CD4-positive, alpha-beta T cell treated with Interleukin-6 for 4 hours (primary cell): ENCODE data around the gene CDC40.
"Not testable (repeated sequence)": the region's sequence is repeated elsewhere in the genome, so short reads cannot be mapped to it uniquely, and the experiment has no call there.

Experiments
- DNase-seq: peaks from one replicate; pipeline ENCODE4 v3.0.0-alpha.2; 2020; ENCODE audit warnings: mixed read lengths

Gene CDC40

DNA sequence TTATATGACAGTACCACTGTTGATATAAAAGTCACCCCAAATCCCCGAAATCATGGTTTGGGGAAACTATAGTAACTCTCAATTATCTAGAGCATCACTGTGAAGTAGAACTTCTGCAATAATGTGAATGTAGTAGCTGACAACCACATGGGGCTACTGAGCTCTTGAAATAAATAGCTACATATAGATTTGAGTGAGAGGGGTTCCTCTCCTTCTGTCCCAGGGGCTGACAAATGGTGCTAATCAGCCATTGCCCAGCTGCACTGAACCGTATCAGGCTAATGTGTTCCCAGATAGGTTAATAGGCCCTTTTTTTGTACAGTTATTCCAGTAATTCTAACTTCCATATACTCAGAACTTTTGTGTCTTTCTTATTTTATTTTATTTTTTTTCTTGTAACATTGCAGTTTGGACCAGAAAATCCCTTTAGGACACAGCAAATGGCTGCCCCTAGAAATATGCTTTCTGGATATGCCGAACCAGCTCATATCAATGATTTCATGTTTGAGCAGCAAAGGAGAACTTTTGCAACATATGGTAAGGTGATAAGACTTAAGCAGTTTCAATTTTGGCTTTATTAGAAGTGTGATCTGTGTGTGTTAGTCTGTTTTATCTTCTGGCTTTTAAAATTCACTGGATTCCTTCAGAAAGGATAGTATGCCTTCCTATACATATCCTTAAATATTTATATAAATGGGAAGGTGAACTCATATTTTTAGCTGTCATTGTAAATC, 21.1 kb downstream of the CDC40 start:
- no peak for DNase-seq

DNA sequence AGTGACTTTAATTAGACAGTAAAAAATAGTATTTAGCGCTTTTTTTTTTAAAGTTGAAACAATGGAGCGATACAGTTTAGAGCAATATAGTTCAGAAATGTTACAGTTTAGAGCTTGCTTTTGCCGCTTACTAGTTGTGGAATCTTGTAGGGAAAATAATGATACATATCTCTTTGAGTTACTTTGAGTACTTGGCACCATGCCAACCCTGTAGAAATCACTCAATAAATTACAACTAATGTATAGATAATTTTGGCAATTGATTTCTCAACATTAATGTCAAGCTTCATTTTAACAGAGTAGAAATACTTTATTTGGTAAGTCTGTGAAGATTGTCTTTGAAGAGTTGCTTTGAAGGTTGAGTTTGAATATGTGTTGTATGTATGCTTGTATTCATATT, 27.4 kb downstream of the CDC40 start:
- DNase-seq: no peak

DNA sequence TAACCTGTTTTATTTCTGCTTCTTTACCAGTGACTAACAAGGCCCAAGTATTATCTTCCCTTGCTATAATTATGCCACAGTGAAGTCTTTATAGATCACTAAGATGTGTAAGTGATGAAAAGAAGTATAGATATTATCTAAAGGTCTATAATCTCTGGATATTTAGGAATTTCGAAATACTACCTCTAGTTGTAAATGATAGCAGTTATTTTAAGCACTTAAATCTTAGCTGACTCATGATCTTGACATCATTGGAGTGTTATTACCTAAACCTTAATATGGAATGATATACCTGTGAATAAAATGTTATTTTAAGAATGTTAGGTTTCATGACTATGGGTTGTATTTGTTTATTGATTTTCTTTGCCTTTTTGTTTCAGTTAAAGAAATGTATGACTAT, 31.5 kb downstream of the CDC40 start:
- DNase-seq: no peak

DNA sequence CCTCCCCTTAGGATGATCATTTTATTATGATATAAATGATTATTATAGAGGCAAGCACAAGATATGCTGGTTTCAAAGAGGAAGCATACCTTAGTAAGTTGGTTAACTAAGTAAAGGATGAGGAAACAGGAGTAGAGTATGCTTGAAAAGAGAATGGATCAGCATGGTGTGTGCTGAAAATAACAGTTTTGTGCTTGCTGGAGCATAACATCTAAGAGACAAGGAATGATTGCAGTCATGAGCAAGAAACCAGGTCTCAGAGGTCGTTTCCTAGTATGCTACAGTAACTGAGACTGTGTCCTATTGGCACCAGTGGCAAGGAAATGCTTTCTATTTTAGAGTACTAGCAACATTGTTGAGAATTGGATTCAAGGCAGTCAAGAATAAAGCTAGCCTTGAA, 34.1 kb downstream of the CDC40 start:
- DNase-seq: no peak

DNA sequence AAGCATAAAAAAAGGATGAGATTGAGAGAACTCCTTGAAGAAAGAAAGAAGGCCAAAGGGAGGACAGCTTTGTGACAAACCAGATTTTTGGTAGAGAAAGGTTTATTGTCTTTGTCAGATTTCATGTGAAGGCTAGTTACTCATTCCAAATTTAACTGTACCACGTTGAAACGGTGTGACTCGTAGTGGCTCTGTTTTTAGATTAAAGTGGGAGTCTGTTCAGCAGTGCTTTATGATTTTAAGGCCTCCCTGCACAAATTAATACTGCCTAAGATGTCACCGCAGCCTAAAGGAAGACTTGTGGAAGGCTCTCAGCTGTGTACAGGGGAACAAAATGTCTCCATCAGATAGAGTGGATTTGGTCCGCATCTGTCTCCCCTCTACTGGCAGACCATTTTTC, 35.9 kb downstream of the CDC40 start:
- DNase-seq: no peak

DNA sequence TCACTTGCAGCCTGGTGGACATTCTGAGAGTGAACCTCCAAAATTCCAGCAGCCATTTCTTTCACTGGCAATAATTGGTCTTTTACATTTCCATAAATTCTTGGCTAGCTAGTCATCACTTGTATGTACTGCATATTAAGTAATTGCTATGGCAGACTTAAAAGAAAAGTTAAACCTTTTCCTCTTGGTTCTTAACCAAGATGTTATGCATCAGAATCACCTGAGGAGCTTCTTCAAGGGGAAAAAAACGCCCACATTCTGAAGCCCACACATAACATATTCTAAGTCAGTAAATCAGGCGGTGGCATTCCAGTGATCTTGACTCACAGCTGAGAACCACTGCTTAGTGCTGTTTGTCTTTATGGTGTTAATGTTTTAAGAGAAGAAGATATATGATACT, 37.0 kb downstream of the CDC40 start:
- DNase-seq: no peak

DNA sequence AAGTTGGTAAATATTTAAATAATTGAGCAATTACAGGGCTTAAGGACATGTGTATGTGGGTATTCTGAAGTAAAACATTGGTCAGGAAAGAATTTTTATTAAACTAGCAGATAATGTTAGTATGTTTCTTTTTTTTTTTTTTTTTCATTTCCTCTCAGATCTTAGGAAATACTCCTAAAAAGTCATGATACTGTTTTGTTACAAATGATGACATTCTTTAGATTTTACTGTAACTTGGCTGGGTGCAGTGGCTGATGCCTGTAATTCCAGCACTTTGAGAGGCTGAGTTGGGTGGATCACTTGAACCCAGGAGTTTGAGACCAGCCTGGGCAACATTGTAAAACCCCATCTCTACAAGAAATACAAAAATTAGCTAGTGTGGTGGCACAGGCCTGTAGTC, 41.5 kb downstream of the CDC40 start:
- DNase-seq: no peak

DNA sequence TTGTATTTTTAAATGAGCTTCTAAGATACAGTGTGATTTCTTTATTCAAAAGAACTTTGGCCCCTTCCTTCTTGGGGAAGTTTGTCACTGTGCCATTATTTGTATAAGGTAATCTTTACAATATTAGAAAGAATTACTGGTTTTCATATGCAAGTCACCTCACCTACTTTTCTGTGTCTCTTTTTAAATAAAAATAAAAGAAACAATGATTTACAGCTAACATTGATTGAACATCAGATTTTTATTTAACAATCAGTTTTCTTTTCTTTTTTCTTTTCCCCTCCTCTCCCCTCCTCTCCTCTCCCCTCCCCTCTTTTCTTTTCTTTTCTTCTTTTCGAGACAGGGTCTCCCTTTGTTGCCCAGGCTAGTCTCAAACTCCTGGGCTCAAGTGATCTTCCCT, 46.0 kb downstream of the CDC40 start:
- no peak for DNase-seq

DNA sequence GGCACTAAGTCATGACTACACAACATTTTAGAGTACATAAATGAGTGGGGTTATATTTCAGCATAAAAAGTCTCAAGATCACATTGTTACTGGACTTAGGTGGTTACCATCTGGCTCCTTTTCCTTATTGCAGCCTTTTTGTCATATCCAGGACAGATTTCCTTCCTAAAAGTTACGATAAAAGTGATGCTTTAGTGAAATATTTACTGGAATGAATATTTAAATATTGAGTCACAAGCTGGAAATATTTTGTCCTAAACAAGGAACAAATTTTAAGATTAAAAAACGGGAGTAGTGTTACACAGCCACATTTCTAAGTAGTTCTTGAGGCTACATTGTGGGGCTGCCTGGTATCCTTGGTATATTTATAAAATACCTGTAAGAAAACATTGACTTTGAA, 52.2 kb downstream of the CDC40 start:
- DNase-seq: no peak

DNA sequence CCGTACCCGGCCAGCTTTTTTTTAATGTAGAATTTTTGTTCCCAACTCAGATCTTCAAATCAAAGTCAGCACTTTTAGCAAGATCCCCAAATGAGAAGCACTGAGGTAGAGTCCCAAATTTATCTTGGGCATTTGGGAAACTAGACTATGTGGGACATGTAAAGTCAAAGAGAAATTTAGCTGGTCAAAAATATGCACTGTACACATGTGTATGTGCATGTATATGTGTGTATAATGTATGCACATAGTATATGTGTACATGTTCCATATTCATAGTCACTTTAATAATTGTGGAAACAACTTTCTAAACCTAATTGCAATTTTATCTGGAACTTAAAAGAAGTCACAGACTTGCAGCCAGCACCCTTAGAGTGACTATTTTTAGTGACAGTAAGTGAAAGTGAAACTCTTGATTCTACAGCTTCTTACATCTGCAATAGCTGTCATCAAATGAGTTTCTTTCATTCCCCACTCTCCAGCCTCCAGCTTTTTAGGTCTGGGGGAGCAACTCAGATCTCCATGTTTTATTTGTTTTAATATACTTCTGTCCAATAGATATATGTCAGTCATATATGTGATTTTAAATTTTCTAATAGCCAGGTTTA, 53.6 kb downstream of the CDC40 start:
- no peak for DNase-seq

DNA sequence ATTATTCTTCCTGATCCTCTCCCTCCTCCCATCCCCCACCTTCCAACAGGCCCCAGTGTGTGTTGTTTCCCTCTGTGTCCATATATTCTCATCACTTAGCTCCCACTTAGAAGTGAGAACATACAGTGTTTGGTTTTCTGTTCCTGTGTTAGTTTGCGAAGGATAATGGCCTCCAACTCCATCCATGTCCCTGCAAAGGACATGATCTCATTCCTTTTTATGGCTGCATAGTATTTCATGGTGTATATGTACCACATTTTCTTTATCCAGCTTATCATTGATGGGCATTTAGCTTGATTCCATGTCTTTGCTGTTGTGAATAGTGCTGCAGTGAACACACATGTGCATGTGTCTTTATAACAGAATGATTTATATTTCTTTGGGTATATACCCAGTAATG, 55.8 kb downstream of the CDC40 start:
- not testable (repeated sequence) for DNase-seq

DNA sequence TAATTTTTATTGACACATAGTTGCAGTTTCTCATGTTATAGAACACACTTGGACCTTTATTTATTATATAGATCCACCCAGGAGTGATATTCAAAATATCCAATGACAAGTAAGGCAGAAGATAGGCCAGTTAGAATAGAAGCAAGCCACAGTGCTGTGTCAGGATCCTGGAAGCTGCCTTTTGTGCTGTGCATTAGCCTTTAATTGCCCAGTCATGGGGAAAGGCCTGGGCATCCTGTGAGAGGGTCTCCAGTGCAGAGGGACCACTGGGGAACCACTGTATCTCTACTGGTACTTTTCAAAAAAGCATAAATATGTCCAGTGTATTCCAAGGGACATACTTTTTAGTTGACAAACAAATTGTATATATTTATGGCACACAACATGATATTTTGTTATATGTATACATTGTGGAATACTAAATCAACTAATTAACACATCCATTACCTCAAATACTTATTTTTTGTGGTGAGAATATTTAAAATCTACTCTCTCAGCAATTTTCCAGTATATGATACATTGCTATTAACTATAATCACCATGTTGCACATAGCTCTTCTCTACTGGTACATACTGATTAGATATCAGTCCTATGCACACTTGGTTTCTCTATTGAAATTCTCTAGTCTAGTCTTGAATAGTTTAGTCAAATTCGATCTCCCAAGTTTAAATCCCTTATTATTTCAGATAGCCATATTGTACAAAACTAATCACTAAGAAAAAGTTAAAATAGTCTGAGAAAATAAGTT, 59.5 kb downstream of the CDC40 start:
- DNase-seq: no peak

DNA sequence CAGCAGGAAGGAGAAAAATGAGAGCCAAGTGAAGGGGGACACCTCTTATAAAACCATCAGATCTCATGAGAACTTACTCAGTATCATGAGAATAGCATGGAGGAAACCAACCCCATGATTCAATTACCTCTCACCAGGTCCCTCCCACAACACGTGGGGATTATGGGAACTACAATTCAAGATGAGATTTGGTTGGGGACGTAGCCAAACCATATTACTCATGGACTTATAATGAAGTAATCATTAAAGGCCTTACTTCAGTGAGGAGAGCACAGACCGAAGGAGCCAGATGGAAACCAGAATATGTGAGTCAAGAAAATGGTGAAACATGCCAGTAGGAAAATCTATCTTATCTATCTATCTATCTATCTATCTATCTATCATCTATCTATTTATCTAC, 64.4 kb downstream of the CDC40 start:
- not testable (repeated sequence) for DNase-seq

DNA sequence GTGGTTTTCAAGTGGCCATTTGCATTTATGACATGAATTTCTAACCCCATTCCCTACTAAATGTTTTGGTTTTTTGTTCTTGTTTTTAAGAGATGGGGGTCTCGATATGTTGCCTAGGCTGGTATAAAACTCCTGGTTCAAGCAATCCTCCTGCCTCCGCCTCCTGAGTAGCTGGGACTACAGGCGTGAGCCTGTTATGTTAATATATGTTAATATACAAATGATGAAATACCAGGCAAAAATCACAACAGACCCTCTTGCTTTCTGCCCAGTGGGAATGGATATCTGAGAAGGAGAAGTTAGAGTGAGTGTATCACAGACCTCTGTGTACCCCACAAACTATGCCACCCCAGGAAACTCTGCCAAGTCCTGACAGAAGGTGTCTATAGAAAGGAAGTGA, 66.2 kb downstream of the CDC40 start:
- DNase-seq: no peak

DNA sequence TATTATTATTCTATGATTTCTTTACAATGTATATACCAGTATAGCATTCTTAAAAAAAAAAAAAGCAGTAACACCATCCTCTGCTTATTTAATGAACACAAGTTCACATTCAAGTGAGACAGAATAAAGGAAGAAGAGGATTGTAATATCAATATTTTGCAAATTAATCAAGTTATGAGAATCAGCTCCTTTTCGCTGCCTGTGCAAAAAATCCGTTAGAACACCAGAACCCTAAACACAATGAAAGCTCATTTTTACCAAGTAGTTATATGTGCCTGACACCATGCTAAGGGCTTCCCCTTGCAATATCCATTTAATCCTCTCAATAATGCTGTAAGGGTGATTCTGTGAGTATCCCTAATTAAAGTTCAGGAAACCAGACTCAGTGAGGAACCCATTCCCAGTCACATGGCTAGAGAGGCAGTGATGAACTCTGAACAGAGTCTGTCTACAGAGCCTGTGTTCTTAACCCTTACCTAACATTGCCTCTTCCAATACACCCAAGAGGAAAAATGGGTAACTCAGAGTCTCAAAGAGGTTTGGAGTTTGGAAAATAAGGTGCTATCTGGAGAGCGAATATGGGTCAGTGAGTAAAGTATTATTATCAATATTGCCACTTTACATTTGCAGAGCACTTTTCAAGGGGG, 66.8 kb downstream of the CDC40 start:
- DNase-seq: no peak

DNA sequence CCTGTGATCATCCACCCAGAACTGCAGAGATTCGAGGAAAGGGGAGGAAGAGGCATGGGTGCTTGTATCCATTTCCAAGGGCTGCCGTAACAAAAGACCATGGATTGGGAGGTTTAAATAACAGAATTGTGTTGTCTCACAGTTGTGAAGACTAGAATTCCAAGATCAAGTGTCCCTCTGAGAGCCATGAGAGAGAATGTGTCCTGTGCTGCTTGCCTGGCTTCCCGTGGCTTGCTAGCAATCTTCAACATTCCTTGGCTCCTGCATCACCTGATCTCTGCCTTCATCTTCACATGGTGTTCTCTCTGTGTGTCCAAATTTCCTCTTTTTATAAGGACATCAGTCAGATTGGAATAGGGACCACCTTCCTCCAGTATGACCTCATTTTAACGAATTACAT, 69.8 kb downstream of the CDC40 start:
- no peak for DNase-seq

DNA sequence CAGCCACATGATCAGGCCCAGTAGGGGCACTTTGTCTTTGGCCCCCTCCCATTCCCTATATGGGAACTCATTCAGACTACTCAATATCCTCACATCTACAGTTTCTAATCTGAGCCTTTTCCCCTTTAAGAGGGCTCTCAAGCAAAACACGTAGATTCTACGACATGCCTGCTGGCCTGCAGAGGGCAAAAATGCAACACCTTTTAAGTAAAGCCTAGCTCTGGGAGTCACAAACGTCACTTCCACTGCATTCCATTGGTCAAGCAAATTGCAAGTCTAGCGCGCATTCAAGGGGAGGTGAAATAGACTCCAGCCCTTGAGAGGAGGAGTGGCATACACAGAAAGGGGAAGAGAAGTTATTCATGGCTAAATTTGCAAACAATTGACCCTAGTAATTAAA, 70.6 kb downstream of the CDC40 start:
- DNase-seq: no peak

DNA sequence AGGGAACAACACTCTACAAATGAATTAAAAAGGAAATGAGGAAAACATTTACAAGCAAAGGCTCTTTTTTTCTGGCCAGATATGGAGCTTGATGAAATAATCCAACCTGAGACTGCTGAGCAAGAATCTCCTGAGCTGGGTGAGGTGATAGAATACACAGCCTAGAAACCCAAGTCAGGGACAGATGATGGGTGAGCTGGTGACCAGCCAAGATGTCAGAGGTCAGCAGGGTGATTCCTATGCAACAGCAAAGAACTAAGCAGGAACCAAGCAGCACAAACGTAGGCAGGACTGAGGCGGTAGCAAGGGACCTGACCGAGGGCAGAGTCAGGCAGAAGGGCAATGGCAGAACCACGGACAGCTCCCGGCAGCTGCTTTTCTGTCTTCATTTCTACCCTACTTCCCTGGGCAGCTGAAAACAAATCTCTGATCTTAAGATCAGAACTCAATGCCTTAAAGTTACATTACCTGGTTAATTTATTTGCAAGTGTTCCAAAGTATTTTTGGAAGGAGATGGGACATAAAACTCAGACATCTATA, 75.1 kb downstream of the CDC40 start:
- no peak for DNase-seq

DNA sequence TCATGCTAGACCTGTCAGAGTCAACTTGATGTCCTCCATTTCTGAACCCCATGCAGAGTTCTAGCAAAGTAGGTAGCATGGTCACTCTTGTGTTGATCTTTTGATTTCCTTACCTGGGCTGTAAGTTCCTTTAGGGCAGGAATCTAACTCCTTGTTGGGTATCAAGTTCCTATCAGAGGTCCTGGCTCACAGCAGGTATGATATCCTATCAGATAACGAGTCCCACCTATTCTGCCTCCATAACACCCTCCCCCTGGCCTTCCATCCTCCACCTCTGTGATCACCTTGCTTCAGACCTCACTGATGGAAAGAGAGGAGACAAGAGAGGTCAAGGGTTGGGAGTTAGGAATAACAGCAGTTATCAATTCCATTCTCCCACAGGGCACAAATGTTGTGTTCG, 76.1 kb downstream of the CDC40 start:
- DNase-seq: no peak

DNA sequence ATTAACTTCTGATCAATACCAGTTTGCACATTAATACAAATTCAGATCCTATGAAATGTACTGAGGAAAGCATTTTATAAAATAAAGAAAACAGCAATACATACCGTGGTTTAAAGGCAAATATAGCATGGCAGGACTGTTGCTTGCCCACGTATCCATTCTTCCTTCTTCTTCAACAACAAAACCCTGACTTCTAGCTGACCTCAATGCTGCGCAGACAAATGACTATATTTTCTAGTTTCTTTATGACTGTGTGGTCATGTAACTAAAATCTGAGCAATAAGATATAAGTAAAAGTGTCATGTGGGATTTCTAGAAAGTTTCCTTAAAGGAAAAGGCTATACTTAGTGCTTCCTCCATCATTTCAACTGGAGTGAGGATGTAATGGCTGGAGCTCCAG, 85.0 kb downstream of the CDC40 start:
- DNase-seq: no peak

DNA sequence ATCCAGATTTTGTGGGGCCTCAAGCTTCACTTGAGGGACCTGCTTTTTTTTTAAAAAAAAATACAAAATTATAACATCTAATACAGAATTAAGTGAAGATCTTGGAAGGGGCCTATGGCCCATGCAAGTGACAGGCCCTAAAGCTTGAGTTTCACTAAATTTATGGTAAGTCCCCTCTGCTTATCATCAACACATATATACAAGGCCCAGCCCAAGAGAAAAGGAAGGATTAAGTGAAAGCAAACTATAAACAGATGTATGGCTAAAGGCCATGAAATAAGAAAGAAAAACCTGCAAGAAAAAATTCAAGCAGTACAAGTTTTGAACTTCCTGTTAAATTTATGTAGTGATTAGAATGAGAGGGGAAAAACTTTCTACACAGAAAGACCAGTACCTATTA, 86.8 kb downstream of the CDC40 start:
- DNase-seq: no peak

DNA sequence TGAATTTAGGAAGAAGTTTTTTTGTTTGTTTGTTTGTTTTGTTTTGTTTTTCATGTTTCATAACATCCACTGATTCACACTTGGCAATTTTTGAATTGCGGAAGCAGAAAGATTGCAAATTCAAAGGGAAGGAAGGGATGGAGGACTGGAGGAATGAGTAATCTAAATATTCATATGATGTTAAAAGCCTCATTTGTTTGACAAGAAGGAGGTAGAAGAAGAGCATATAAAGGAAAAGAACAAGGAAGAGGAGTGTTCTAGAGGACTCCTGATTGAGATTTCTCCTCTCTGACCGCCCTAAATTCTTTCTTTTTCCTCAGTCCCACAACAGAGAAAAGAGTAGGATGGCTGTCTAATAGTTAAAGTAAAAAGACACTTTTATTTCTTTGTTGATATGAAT, 89.4 kb downstream of the CDC40 start:
- DNase-seq: no peak

DNA sequence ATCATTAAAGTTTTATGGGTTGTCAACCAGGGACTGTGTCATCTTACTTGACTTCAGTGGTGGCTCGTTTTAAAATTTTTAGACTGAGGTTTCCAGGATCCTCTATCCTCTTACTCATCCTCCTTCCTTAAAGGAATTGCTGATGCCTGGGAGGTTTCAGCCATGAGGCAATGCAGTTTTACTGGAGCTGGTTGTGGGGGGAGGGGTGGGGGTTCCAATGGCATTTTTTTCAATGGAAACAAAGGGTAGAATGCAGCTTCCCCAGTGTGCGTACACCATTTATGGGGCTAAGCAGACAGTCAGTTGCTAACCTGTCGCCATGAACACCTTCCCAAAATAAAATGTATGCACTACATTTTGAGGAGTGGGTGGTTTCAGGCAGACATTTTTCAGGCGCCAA, 89.9 kb downstream of the CDC40 start:
- DNase-seq: no peak

DNA sequence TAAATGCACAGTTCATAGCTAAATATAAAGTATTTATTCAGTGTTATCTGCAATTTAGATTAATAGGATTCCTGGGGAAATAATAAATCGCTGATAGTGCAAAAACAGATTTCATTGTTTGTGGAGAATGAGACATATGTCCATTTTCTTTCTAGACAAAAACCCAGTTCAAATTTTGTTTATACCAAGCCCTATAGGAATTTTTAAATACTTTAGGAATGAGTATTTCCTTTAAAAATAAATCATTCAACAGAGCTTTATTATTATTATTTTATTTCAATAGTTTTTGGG, 91.5 kb downstream of the CDC40 start:
- DNase-seq: no peak
